Activated T-helper 1 cell treated with Interleukin-2 at 50 U/mL for 16 hours (primary cell): ENCODE results near the gene ANAPC2.

Experiments
- DNase-seq: peaks from one replicate; pipeline ENCODE4 v3.0.0-alpha.2; 2020; ENCODE audit warnings: low read depth

ANAPC2 gene

GRCh38 chr9:137173796-137174664 is 14.3 kb downstream of the ANAPC2 start:
- DNase-seq, result no peak

- DNase-seq, result no peak
These were observed 15.2 kb downstream of the ANAPC2 start for GRCh38 chr9:137172901-137173795.

GRCh38 chr9:137171149-137171900 is 17.0 kb downstream of the ANAPC2 start:
- DNase-seq, result no peak

GRCh38 chr9:137170486-137171148 is 17.7 kb downstream of the ANAPC2 start:
- DNase-seq, result no peak

GRCh38 chr9:137169896-137170358 is 18.4 kb downstream of the ANAPC2 start, which contains the start of gene LRRC26:
LRRC26 (minus strand) TSS chr9:137170051; CDS start chr9:137169943, 108 bp downstream.
- DNase-seq, result no peak

- DNase-seq, result no peak
These were observed 19.2 kb downstream of the ANAPC2 start for GRCh38 chr9:137168904-137169856.

- DNase-seq, result no peak
These were observed 19.8 kb downstream of the ANAPC2 start for GRCh38 chr9:137168573-137168903.

GRCh38 chr9:137167747-137168572 is 20.4 kb downstream of the ANAPC2 start:
- DNase-seq, result no peak

GRCh38 chr9:137167277-137167746 is 21.0 kb downstream of the ANAPC2 start:
- DNase-seq, result no peak

- DNase-seq, result no peak
These were observed 21.8 kb downstream of the ANAPC2 start for GRCh38 chr9:137166380-137167229.

- no peak for DNase-seq
These were observed 23.0 kb downstream of the ANAPC2 start for GRCh38 chr9:137165250-137165836.

GRCh38 chr9:137164370-137165249 is 23.8 kb downstream of the ANAPC2 start:
- no peak for DNase-seq

GRCh38 chr9:137163805-137164204 is 24.6 kb downstream of the ANAPC2 start:
- DNase-seq, result no peak

GRCh38 chr9:137163365-137163715 is 25.0 kb downstream of the ANAPC2 start:
- DNase-seq, result no peak

GRCh38 chr9:137162505-137163364 is 25.6 kb downstream of the ANAPC2 start:
- no peak for DNase-seq
